Gastroesophageal sphincter (tissue), 3 donors: Measurements from ENCODE around the gene SHOX.
"Not testable (repeated sequence)": the region's sequence is repeated elsewhere in the genome, so short reads cannot be mapped to it uniquely, and the experiment has no call there.

Source experiments
- EP300 ChIP-seq: sonication (generic); formaldehyde crosslinking; IDR thresholded peaks from one replicate; pipeline ENCODE4 v1.6.1; 2017; ENCODE audit warnings: antibody characterized with exemption, mild to moderate bottlenecking
- POLR2A ChIP-seq, 2 donors: fragments of 450-650 bp; IDR thresholded peaks; one replicate each; pipeline ENCODE4 v1.6.1; 2017; ENCODE audit warnings: antibody characterized with exemption in 2 of 2, mild to moderate bottlenecking in 2 of 2, moderate library complexity in 1 of 2
- POLR2AphosphoS5 ChIP-seq: sonication (generic); formaldehyde crosslinking; IDR thresholded peaks from one replicate; pipeline ENCODE4 v1.6.1; 2017; ENCODE audit warnings: antibody characterized with exemption
- TF ChIP-seq, protein P1 (sequence below), 4 experiments: fragments of 200-600 bp in 2 of 4; fragments of 450-650 bp in 2 of 4; sonication (generic) in 1 of 4; IDR thresholded peaks; one replicate each; pipeline ENCODE4 v1.5.1; 2017 to 2019; ENCODE audit warnings: antibody characterized with exemption in 4 of 4, mild to moderate bottlenecking in 2 of 4, moderate library complexity in 2 of 4

DNA sequence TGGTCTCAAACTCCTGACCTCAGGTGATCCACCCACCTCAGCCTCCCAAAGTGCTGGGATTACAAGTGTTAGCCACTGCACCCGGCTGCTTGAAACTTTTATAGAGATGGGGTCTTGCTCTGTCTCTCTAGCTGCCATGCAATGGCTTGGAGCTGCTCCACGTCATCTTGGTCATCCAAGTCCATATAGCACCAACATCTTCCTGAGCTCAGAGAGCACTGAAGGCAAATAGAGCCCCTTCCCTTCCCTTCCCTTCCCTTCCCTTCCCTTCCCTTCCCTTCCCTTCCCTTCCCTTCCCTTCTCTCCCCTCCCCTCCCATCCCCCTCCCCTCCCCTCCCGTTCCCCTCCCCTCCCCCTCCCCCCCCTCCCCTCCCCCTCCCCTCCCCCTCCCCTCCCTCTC is 22.5 kb upstream of the SHOX start:
- TF ChIP-seq, protein P1, sequence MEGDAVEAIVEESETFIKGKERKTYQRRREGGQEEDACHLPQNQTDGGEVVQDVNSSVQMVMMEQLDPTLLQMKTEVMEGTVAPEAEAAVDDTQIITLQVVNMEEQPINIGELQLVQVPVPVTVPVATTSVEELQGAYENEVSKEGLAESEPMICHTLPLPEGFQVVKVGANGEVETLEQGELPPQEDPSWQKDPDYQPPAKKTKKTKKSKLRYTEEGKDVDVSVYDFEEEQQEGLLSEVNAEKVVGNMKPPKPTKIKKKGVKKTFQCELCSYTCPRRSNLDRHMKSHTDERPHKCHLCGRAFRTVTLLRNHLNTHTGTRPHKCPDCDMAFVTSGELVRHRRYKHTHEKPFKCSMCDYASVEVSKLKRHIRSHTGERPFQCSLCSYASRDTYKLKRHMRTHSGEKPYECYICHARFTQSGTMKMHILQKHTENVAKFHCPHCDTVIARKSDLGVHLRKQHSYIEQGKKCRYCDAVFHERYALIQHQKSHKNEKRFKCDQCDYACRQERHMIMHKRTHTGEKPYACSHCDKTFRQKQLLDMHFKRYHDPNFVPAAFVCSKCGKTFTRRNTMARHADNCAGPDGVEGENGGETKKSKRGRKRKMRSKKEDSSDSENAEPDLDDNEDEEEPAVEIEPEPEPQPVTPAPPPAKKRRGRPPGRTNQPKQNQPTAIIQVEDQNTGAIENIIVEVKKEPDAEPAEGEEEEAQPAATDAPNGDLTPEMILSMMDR (IDR thresholded peaks at IDR 0.05), result not testable (repeated sequence)
- not testable (repeated sequence) for TF ChIP-seq POLR2AphosphoS5; EP300; POLR2A (IDR thresholded peaks at IDR 0.05)
